Gastroesophageal sphincter (tissue), 4 donors: Measurements from ENCODE around the gene ABCG4. TPM values are rescaled to one million over a fixed set of nuclear protein-coding genes. Genes with fewer than 3 reads are reported as not detected.

Experiments
- ATAC-seq: fragments of 150-250 bp; one replicate; pipeline ENCODE4 v1.9.1; 2016; ENCODE audit warnings: mild to moderate bottlenecking, moderate library complexity
- H3K27ac ChIP-seq, 4 donors: fragments of 200-600 bp; sonication (generic) in 3 of 4; 1 replicate in 3 of 4; 2 replicates in 1 of 4; pipeline ENCODE4 v1.5.1; 2016 to 2019
- H3K27me3 ChIP-seq: fragments of 200-600 bp; sonication (generic); one replicate; pipeline ENCODE4 v1.5.1; 2019
- H3K36me3 ChIP-seq, 2 donors: fragments of 200-600 bp; sonication (generic); one replicate each; pipeline ENCODE4 v1.5.1; 2019; ENCODE audit warnings: control low read depth in 1 of 2
- H3K4me1 ChIP-seq, 3 donors: fragments of 200-600 bp; sonication (generic); 1 replicate in 2 of 3; 2 replicates in 1 of 3; pipeline ENCODE4 v1.5.1; 2016 to 2019; ENCODE audit warnings: control low read depth in 2 of 3
- H3K4me3 ChIP-seq, 2 donors: fragments of 200-600 bp; sonication (generic); one replicate each; pipeline ENCODE4 v1.5.1; 2019; ENCODE audit warnings: mild to moderate bottlenecking in 1 of 2, moderate library complexity in 1 of 2
- H3K9me3 ChIP-seq, 3 donors: fragments of 200-600 bp; sonication (generic); one replicate each; pipeline ENCODE4 v1.5.1; 2017 to 2019; ENCODE audit warnings: control low read depth in 2 of 3
- CTCF ChIP-seq, 4 experiments: fragments of 200-600 bp in 2 of 4; fragments of 450-650 bp in 2 of 4; sonication (generic) in 1 of 4; IDR thresholded peaks; one replicate each; pipeline ENCODE4 v1.5.1; 2017 to 2019; ENCODE audit warnings: antibody characterized with exemption in 4 of 4, mild to moderate bottlenecking in 2 of 4, moderate library complexity in 2 of 4
- EP300 ChIP-seq: sonication (generic); formaldehyde crosslinking; IDR thresholded peaks from one replicate; pipeline ENCODE4 v1.6.1; 2017; ENCODE audit warnings: antibody characterized with exemption, mild to moderate bottlenecking
- POLR2A ChIP-seq, 2 donors: fragments of 450-650 bp; IDR thresholded peaks; one replicate each; pipeline ENCODE4 v1.6.1; 2017; ENCODE audit warnings: antibody characterized with exemption in 2 of 2, mild to moderate bottlenecking in 2 of 2, moderate library complexity in 1 of 2
- POLR2AphosphoS5 ChIP-seq: sonication (generic); formaldehyde crosslinking; IDR thresholded peaks from one replicate; pipeline ENCODE4 v1.6.1; 2017; ENCODE audit warnings: antibody characterized with exemption
- WGBS, 2 donors: methylation state at CpG; one replicate each; pipeline ENCODE4 v1.1.5; 2018; ENCODE audit warnings: low coverage in 1 of 2; 5-methylcytosine and 5-hydroxymethylcytosine counted together
- total RNA-seq, 4 donors: library from RNA; depleted of rRNA; stranded (reverse); fragments of >200 nt; gene quantifications; one replicate each; pipeline ENCODE4 v1.1.0, GENCODE V29; 2016

Gene ABCG4
- total RNA-seq, 4 donors from 2014 or later = 0.20 to 1.1 (median 0.40) TPM; not detected in 1

GRCh38 chr11:119173453-119173852, 24.6 kb downstream of the ABCG4 start:
- Histone ChIP-seq H3K27ac (no peak overlapping the region), H3K27me3 (no peaks in the 10 kb centered on the region), H3K36me3 (peaks cover 0 to 66% of the 10 kb centered on the region in 2 donors), H3K4me3 (no peak overlapping the region), H3K9me3 (no peaks in the 10 kb centered on the region), H3K4me1 (peaks cover 0 to 22% (median 4%) of the 10 kb centered on the region in 3 donors)
- ATAC-seq = no peak
- 84% methylated on average over 8 of the region's 21 CpGs; no CpG with 5 or more reads in 1 of the 2 donors for WGBS, 2 donors
- no peak for TF ChIP-seq EP300
- TF ChIP-seq CTCF (IDR thresholded peaks at IDR 0.05) = no peak
- TF ChIP-seq POLR2A (IDR thresholded peaks at IDR 0.05) = no peak
- TF ChIP-seq POLR2AphosphoS5 = no peak

DNA sequence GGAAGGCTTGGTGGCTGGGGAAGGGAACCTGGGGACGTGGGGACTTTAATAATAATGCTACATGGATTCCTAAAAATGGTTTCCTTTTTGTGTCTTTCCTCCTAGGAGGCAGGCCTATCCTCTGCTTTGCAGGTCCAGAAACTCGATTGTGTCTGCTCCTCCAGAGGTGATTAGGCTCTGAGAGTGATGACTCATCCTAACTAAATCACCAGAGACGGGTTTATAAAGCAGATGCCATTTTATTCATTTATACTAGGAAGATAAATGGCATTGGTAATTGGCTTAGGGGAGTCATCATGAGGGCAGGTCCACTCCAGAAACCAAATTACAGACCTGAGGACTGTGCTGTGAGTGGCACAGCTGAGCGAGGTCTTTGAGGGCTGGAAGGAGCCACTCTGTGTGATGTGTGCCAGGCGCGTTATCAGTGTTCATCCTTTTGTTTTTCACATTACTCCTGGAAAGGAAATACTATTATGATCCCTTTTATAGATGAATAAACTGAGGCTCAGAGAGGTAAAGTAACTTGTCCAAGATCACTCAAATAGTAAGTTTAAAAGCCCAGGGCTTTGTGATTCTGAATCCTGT, 26.7 kb downstream of the ABCG4 start:
- H3K36me3 ChIP-seq = peaks cover 0 to 78% of the 10 kb centered on the region in 2 donors
- H3K4me1 ChIP-seq = peaks cover 0 to 7% (median 0%) of the 10 kb centered on the region in 3 donors
- 60% methylated on average over 6 of the region's 6 CpGs; no CpG with 5 or more reads in 1 of the 2 donors for WGBS, 2 donors
- no peak overlapping the region for H3K4me3 ChIP-seq
- H3K27me3 ChIP-seq = no peaks in the 10 kb centered on the region
- TF ChIP-seq EP300 = no peak
- TF ChIP-seq POLR2A (IDR thresholded peaks at IDR 0.05) = no peak
- TF ChIP-seq POLR2AphosphoS5 = no peak
- no peak for TF ChIP-seq CTCF (IDR thresholded peaks at IDR 0.05)
- no peak overlapping the region for H3K27ac ChIP-seq
- H3K9me3 ChIP-seq = no peaks in the 10 kb centered on the region
- ATAC-seq = no peak

DNA sequence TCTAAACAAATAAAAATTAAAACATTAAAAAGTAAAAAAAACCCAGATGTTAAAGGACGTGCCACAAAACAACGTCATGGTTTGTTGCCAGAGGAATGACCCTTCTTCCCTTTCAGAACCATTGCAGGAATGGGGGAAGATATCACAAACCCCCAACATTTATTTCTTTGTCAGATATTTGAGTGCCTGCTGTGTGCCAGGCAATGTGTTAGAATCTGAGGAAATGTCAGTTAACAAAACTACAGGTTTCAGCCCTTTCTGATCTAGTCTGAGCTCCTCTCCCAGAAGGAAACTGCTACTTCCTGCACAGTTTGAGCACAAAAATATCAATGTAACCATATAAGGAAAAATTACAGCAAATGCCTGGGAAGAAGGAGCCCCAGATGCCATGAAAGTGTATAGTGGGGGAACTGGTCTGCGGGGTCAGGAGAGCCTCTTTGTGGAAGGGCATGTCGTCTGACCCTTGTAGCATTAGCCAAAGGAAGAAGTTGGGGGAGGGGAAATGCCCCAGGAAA, 29.4 kb downstream of the ABCG4 start:
- Histone ChIP-seq H3K36me3 (peaks cover 0 to 88% of the 10 kb centered on the region in 2 donors), H3K4me3 (no peak overlapping the region), H3K27ac (no peak overlapping the region), H3K9me3 (no peaks in the 10 kb centered on the region), H3K4me1 (peaks cover 0 to 7% (median 0%) of the 10 kb centered on the region in 3 donors), H3K27me3 (no peaks in the 10 kb centered on the region)
- 58 to 61% methylated on average over 4 of the region's 4 CpGs for WGBS, 2 donors
- no peak for ATAC-seq
- no peak for TF ChIP-seq POLR2A (IDR thresholded peaks at IDR 0.05)
- no peak for TF ChIP-seq CTCF (IDR thresholded peaks at IDR 0.05)
- TF ChIP-seq EP300 = no peak
- no peak for TF ChIP-seq POLR2AphosphoS5

DNA sequence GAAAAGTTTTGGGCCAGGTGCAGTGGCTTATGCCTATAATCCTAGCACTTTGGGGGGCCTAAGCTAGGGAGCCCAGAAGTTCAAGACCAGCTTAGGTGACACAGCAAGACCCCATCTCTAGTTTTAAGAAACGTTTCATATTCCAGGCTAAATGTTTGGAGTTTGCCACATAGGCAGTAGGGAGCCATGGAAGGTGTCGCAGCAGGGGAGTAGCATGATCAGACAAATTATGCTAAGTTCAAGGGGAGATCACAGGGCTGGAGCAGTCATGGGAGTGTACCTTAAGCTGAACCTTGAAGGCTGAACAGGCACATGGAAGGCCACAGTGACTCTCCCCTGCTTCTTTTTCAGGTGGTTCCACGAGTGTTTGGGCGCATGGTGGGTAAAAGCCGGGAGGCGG, 30.5 kb downstream of the ABCG4 start:
- Histone ChIP-seq H3K27ac (no peak overlapping the region), H3K36me3 (peaks cover 0 to 86% of the 10 kb centered on the region in 2 donors), H3K27me3 (no peaks in the 10 kb centered on the region), H3K4me3 (no peak overlapping the region), H3K4me1 (peaks cover 0 to 7% (median 0%) of the 10 kb centered on the region in 3 donors), H3K9me3 (no peaks in the 10 kb centered on the region)
- ATAC-seq = no peak
- 89 to 93% methylated on average over 5 of the region's 6 CpGs for WGBS, 2 donors
- no peak for TF ChIP-seq EP300
- TF ChIP-seq POLR2AphosphoS5 = no peak
- TF ChIP-seq CTCF (IDR thresholded peaks at IDR 0.05) = no peak
- TF ChIP-seq POLR2A (IDR thresholded peaks at IDR 0.05) = no peak

DNA sequence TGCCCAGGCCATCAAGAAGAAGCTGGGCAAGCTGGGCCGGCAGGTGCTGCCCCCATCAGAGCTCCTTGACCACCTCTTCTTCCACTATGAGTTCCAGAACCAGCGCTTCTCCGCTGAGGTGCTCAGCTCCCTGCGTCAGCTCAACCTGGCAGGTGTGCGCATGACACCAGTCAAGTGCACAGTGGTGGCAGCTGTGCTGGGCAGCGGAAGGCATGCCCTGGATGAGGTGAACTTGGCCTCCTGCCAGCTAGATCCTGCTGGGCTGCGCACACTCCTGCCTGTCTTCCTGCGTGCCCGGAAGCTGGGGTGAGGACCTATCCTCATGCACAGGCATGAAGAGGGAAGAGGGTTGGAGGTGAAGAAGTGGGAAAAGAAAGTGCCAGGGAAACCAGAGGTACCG, 31.1 kb downstream of the ABCG4 start:
- no CpG with 5 or more reads among the region's 10 CpGs for WGBS, 2 donors
- peaks cover 0 to 7% (median 0%) of the 10 kb centered on the region in 3 donors for H3K4me1 ChIP-seq
- ATAC-seq = no peak
- TF ChIP-seq POLR2AphosphoS5 = no peak
- no peak for TF ChIP-seq CTCF (IDR thresholded peaks at IDR 0.05)
- no peak for TF ChIP-seq EP300
- no peak for TF ChIP-seq POLR2A (IDR thresholded peaks at IDR 0.05)
- H3K27ac ChIP-seq = no peak overlapping the region
- peaks cover 0 to 80% of the 10 kb centered on the region in 2 donors for H3K36me3 ChIP-seq
- H3K4me3 ChIP-seq = no peak overlapping the region
- H3K27me3 ChIP-seq = no peaks in the 10 kb centered on the region
- H3K9me3 ChIP-seq = no peaks in the 10 kb centered on the region
